GM12892 (cell line): ENCODE results near the gene UTP3.
"Not testable (repeated sequence)": the region's sequence is repeated elsewhere in the genome, so short reads cannot be mapped to it uniquely, and the experiment has no call there.

Source experiments
- DNase-seq: peaks from one replicate; pipeline ENCODE4 v3.0.0; 2011; ENCODE audit not compliant: insufficient read length
- FAIRE-seq: peaks from 2 replicates; lab custom pipeline; 2011; peaks lifted over from hg19 to GRCh38; lab: Jason Lieb, UNC
- POLR2A ChIP-seq: IDR thresholded peaks from 2 replicates; pipeline ENCODE4 v1.6.1; 2011; ENCODE audit warnings: low read depth, low read length, control low read depth
- POLR2AphosphoS5 ChIP-seq: IDR thresholded peaks from 2 replicates; pipeline ENCODE4 v1.6.1; 2011; ENCODE audit warnings: low read depth, low read length, control low read depth
- TAF1 ChIP-seq: IDR thresholded peaks from 2 replicates; pipeline ENCODE4 v1.6.1; 2011; ENCODE audit warnings: low read depth, mild to moderate bottlenecking, control low read depth, low read length, borderline replicate concordance

The UTP3 gene

GRCh38 chr4:70667740-70668535, 20.4 kb upstream of the UTP3 start:
- DNase-seq (no peak), FAIRE-seq (peak; percentile 50)
- TF ChIP-seq TAF1 (no peak), POLR2A (no peak), POLR2AphosphoS5 (no peak)

- DNase-seq (no peak), FAIRE-seq (no peak)
- TF ChIP-seq POLR2AphosphoS5 = no peak
- TF ChIP-seq TAF1 = no peak
- no peak for TF ChIP-seq POLR2A
Observed at GRCh38 chr4:70670332-70671014, 17.9 kb upstream of the UTP3 start.

GRCh38 chr4:70671091-70671490, 17.2 kb upstream of the UTP3 start:
- TF ChIP-seq POLR2A (no peak), POLR2AphosphoS5 (no peak), TAF1 (no peak)
- DNase-seq (no peak), FAIRE-seq (no peak)

- no peak for FAIRE-seq
- DNase-seq = no peak
- TF ChIP-seq POLR2AphosphoS5 = no peak
- no peak for TF ChIP-seq POLR2A
- TF ChIP-seq TAF1 = no peak
Observed at GRCh38 chr4:70674191-70674590, 14.1 kb upstream of the UTP3 start.

GRCh38 chr4:70674731-70675130, 13.6 kb upstream of the UTP3 start:
- DNase-seq (no peak), FAIRE-seq (no peak)
- TF ChIP-seq POLR2A = no peak
- no peak for TF ChIP-seq TAF1
- TF ChIP-seq POLR2AphosphoS5 = no peak

GRCh38 chr4:70676554-70677090, 11.7 kb upstream of the UTP3 start:
- TF ChIP-seq TAF1 (no peak), POLR2AphosphoS5 (no peak), POLR2A (no peak)
- DNase-seq = no peak
- FAIRE-seq = peak; percentile 24

- TF ChIP-seq POLR2AphosphoS5 (no peak), TAF1 (no peak)
- DNase-seq (no peak), FAIRE-seq (peak; percentile 44)
Observed at GRCh38 chr4:70678383-70678999, 9.8 kb upstream of the UTP3 start.

GRCh38 chr4:70680934-70681333, 7.4 kb upstream of the UTP3 start:
- TF ChIP-seq POLR2A = no peak
- TF ChIP-seq POLR2AphosphoS5 = no peak
- no peak for TF ChIP-seq TAF1
- DNase-seq (no peak), FAIRE-seq (no peak)

GRCh38 chr4:70681704-70682103, 6.6 kb upstream of the UTP3 start:
- DNase-seq (no peak), FAIRE-seq (peak; percentile 66)
- TF ChIP-seq POLR2AphosphoS5 = no peak
- TF ChIP-seq POLR2A = no peak
- no peak for TF ChIP-seq TAF1

- DNase-seq, FAIRE-seq: not testable (repeated sequence)
Observed at GRCh38 chr4:70682142-70682541, 6.2 kb upstream of the UTP3 start.

GRCh38 chr4:70687392-70687791, 940 bp upstream of the UTP3 start:
- DNase-seq (no peak), FAIRE-seq (no peak)
- TF ChIP-seq TAF1 (no peak), POLR2A (no peak), POLR2AphosphoS5 (no peak)

GRCh38 chr4:70688795-70689231, 481 bp downstream of the UTP3 start:
- TF ChIP-seq POLR2A (no peak), POLR2AphosphoS5 (no peak), TAF1 (no peak)
- DNase-seq (no peak), FAIRE-seq (peak; percentile 73)
